HG03460 (cell line): ENCODE measurements around the gene NKX2-1.

Experiments
- ATAC-seq: cut with Tn5 transposase; IDR thresholded peaks from one replicate; pipeline ENCODE4 v1.9.1; 2021; ENCODE audit not compliant: unreplicated experiment

The NKX2-1 gene

GRCh38 chr14:36518031-36518585 lies 1.9 kb downstream of the NKX2-1 start:
- no peak for ATAC-seq

- ATAC-seq = no peak
These were observed 2.6 kb downstream of the NKX2-1 start for GRCh38 chr14:36517242-36518030.

- ATAC-seq = no peak
These were observed 3.3 kb downstream of the NKX2-1 start for GRCh38 chr14:36516719-36517241.

GRCh38 chr14:36515896-36516718 lies 3.9 kb downstream of the NKX2-1 start:
- ATAC-seq = no peak

- ATAC-seq = no peak
These were observed 4.9 kb downstream of the NKX2-1 start for GRCh38 chr14:36515105-36515593.

- ATAC-seq = no peak
These were observed 5.5 kb downstream of the NKX2-1 start for GRCh38 chr14:36514278-36515104.

- ATAC-seq = no peak
These were observed 6.4 kb downstream of the NKX2-1 start for GRCh38 chr14:36513451-36514277.

- ATAC-seq = no peak
These were observed 7.0 kb downstream of the NKX2-1 start for GRCh38 chr14:36513012-36513420.

- ATAC-seq = no peak
These were observed 7.4 kb downstream of the NKX2-1 start for GRCh38 chr14:36512585-36513003.

GRCh38 chr14:36511981-36512584 lies 7.9 kb downstream of the NKX2-1 start:
- no peak for ATAC-seq

GRCh38 chr14:36510874-36511273 lies 9.2 kb downstream of the NKX2-1 start:
- ATAC-seq = no peak

- no peak for ATAC-seq
These were observed 9.8 kb downstream of the NKX2-1 start for GRCh38 chr14:36510078-36510799.

GRCh38 chr14:36509069-36509917 lies 10.7 kb downstream of the NKX2-1 start:
- no peak for ATAC-seq

GRCh38 chr14:36508418-36509068 lies 11.5 kb downstream of the NKX2-1 start:
- no peak for ATAC-seq

- ATAC-seq = no peak
These were observed 12.1 kb downstream of the NKX2-1 start for GRCh38 chr14:36507847-36508417.

- ATAC-seq = no peak
These were observed 13.1 kb downstream of the NKX2-1 start for GRCh38 chr14:36506732-36507614.
